Fibroblast of lung (primary cell): ENCODE measurements around the gene OGFR.

Experiments used
- CTCF ChIP-seq, 2 donors: IDR thresholded peaks in 1 of 2; conservative IDR thresholded peaks in 1 of 2; 1 replicate in 1 of 2; 2 replicates in 1 of 2; pipeline ENCODE4 v1.5.1; 2011 to 2012; ENCODE audit warnings: low read length in 2 of 2, control low read depth in 1 of 2, inconsistent platforms in 1 of 2, low read depth in 1 of 2, mild to moderate bottlenecking in 1 of 2
- EZH2 ChIP-seq: IDR thresholded peaks from 2 replicates; pipeline ENCODE4 v1.5.1; 2012; ENCODE audit warnings: low read length, control low read depth, mild to moderate bottlenecking; ENCODE audit errors: missing control alignments

GRCh38 chr20:62823688-62824475 lies 19.2 kb downstream of the OGFR start:
- TF ChIP-seq CTCF (conservative IDR thresholded peaks at IDR 0.05 in 1 of 2, IDR thresholded peaks at IDR 0.05 in 1 of 2; ENCODE audit: low read depth in 1 of 2, low read length in 2 of 2) (no peak), EZH2 (no peak)
